Right lobe of liver (tissue), 4 donors: Measurements from ENCODE around the gene POLR1A.

Source experiments
- CTCF ChIP-seq, 4 donors: fragments of 200-600 bp in 3 of 4; fragments of 450-650 bp in 1 of 4; IDR thresholded peaks; one replicate each; pipeline versions ENCODE4 v1.5.1 to v1.8.0; 2016 to 2022; ENCODE audit warnings: antibody characterized with exemption in 4 of 4, mild to moderate bottlenecking in 2 of 4
- POLR2A ChIP-seq: fragments of 450-650 bp; IDR thresholded peaks from one replicate; pipeline ENCODE4 v1.6.1; 2017; ENCODE audit warnings: antibody characterized with exemption, mild to moderate bottlenecking
- donor health status: DM: no; HTN: no; CAD: no.
- donor health status: DM: no; HTN: no; CAD: no.
- donor health status: DM: no; HTN: yes; CAD: no.

DNA sequence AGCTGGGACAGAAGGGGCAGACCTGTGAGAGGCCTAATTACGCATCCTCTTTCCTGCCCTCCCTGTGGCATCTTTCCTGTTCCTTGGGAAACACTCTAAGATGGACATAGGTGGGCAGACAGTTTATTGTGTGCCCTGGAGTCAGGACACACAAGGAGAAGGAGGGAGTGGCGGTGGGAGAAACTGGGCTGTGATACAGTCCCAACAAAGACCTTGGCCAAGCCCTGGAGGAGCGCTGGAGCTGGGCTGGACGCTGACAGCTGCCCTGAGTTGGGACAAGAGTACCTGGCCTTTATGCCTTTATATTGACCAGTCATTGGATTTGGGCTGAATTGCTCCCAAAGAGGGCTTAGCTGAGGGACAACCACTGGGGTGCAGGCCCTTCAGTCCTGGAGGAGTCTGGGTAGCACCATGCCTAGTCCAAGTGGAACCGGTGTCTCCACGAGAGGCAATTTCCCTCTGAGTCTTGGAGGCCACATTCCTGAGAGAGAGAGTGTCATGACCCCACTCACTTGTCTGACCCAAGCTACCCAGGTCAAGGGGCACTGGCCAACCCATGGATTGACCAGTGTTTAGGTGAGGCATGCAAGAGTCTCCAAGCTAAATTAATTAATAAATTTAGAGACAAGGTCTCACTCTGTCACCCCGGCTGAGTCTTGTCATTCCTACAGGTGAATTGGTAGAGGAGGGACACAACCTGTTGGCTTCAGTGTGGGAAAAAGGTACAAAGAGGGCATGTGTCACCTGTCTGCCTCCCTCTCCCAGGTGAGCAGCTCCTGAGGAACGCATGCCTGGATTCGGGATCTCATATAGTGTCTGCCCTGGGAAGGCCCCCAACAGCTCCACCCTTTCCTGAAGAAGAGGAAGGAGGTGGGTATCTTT lies 109.8 kb downstream of the POLR1A start:
- no peak for TF ChIP-seq CTCF (IDR thresholded peaks at IDR 0.05)
- TF ChIP-seq POLR2A = no peak
